Neural cell (in vitro differentiated cells): ENCODE data around the gene BRICD5. TPM values are rescaled to one million over a fixed set of nuclear protein-coding genes. Genes with fewer than 3 reads are reported as not detected.

Experiments
- H2AFZ ChIP-seq: fragments of 200-600, 300-800 bp; sonication (generic), shearing (Covaris generic); 2 replicates; pipeline ENCODE4 v1.6.0; 2014; ENCODE audit warnings: low read depth, mild to moderate bottlenecking, antibody characterized with exemption, low read length, moderate library complexity
- H3F3A ChIP-seq: fragments of 200-600 bp; shearing (Covaris generic); 2 replicates; pipeline ENCODE4 v1.6.1; 2016; ENCODE audit warnings: mild to moderate bottlenecking, moderate library complexity, mixed read lengths, antibody characterized with exemption, low read length; ENCODE audit not compliant: insufficient read depth, poor library complexity, severe bottlenecking
- H3K27ac ChIP-seq: fragments of 200-600, 300-800 bp; sonication (generic), shearing (Covaris generic); 2 replicates; pipeline ENCODE4 v1.5.1; 2014; ENCODE audit warnings: mild to moderate bottlenecking, low read length, moderate library complexity
- H3K27me3 ChIP-seq: fragments of 300-800, 200-600 bp; sonication (generic), shearing (Covaris generic); 2 replicates; pipeline ENCODE4 v1.6.0; 2014; ENCODE audit warnings: mild to moderate bottlenecking, low read depth, low read length, moderate library complexity; ENCODE audit not compliant: insufficient read depth
- H3K36me3 ChIP-seq: fragments of 300-800, 200-600 bp; sonication (generic), shearing (Covaris generic); 2 replicates; pipeline ENCODE4 v1.5.1; 2014; ENCODE audit warnings: mild to moderate bottlenecking, antibody characterized with exemption, low read length, moderate library complexity; ENCODE audit not compliant: insufficient read depth
- H3K4me2 ChIP-seq: fragments of 300-800, 200-600 bp; sonication (generic), shearing (Covaris generic); 2 replicates; pipeline ENCODE4 v1.6.0; 2014; ENCODE audit warnings: mild to moderate bottlenecking, low read length
- H3K4me3 ChIP-seq: fragments of 300-800, 200-600 bp; sonication (generic), shearing (Covaris generic); 2 replicates; pipeline ENCODE4 v1.5.1; 2014; ENCODE audit warnings: mild to moderate bottlenecking, low read length, moderate library complexity
- H3K79me2 ChIP-seq: fragments of 200-600 bp; shearing (Covaris generic); replicated peaks from 2 replicates; pipeline ENCODE4 v1.6.0; 2014; ENCODE audit warnings: mild to moderate bottlenecking, low read length, moderate library complexity; ENCODE audit not compliant: insufficient read depth
- H3K9ac ChIP-seq: fragments of 300-800, 200-600 bp; sonication (generic), shearing (Covaris generic); 2 replicates; pipeline ENCODE4 v1.6.1; 2016; ENCODE audit warnings: mild to moderate bottlenecking, low read length, mixed read lengths
- H3K9me2 ChIP-seq: fragments of 200-600 bp; shearing (Covaris generic); 2 replicates; pipeline ENCODE4 v1.6.1; 2016; ENCODE audit warnings: mild to moderate bottlenecking, low read length, mixed read lengths; ENCODE audit not compliant: insufficient read depth
- H3K9me3 ChIP-seq: fragments of 200-600, 300-800 bp; sonication (generic), shearing (Covaris generic); 2 replicates; pipeline ENCODE4 v1.6.1; 2016; ENCODE audit warnings: mild to moderate bottlenecking, mixed run types, low read length, moderate library complexity, mixed read lengths
- H4K20me1 ChIP-seq: fragments of 200-600 bp; shearing (Covaris generic); 2 replicates; pipeline ENCODE4 v1.6.1; 2016; ENCODE audit warnings: mild to moderate bottlenecking, mixed run types; ENCODE audit not compliant: insufficient read depth
- EP300 ChIP-seq: fragments of 450-650 bp; conservative IDR thresholded peaks from 2 replicates; pipeline ENCODE4 v1.6.1; 2014; ENCODE audit warnings: antibody characterized with exemption, mild to moderate bottlenecking, moderate library complexity; ENCODE audit not compliant: poor library complexity, severe bottlenecking
- EZH2 ChIP-seq: fragments of 200-600, 300-800 bp; shearing (Covaris generic), sonication (generic); IDR thresholded peaks from 2 replicates; pipeline ENCODE4 v1.6.1; 2014; ENCODE audit warnings: antibody characterized with exemption, low read length, borderline replicate concordance, mild to moderate bottlenecking; ENCODE audit not compliant: insufficient read depth, poor library complexity, severe bottlenecking
- MXI1 ChIP-seq: fragments of 450-650 bp; conservative IDR thresholded peaks from 2 replicates; pipeline ENCODE4 v1.6.1; 2014; ENCODE audit warnings: antibody characterized with exemption, mild to moderate bottlenecking; ENCODE audit not compliant: poor library complexity, severe bottlenecking
- POLR2AphosphoS5 ChIP-seq: IDR thresholded peaks from 2 replicates; pipeline ENCODE4 v1.6.1; 2012
- RAD21 ChIP-seq: fragments of 450-650 bp; conservative IDR thresholded peaks from 2 replicates; pipeline ENCODE4 v1.6.1; 2014; ENCODE audit warnings: antibody characterized with exemption, mild to moderate bottlenecking, moderate library complexity
- SMC3 ChIP-seq: fragments of 450-650 bp; conservative IDR thresholded peaks from 2 replicates; pipeline ENCODE4 v1.6.1; 2014; ENCODE audit warnings: antibody characterized with exemption, mild to moderate bottlenecking, moderate library complexity; ENCODE audit not compliant: poor library complexity
- TAF1 ChIP-seq: IDR thresholded peaks from 2 replicates; pipeline ENCODE4 v1.6.1; 2012; ENCODE audit warnings: low read depth
- polyA plus RNA-seq: library from polyadenylated mRNA; depleted of rRNA; stranded (reverse); fragments of >200 nt; gene quantifications from 2 replicates; pipeline ENCODE4 v1.2.3, GENCODE V29; 2014
- TF ChIP-seq, protein P1 (sequence below): fragments of 450-650 bp; IDR thresholded peaks from 2 replicates; pipeline ENCODE4 v1.5.1; 2014; ENCODE audit warnings: antibody characterized with exemption, mild to moderate bottlenecking, moderate library complexity; ENCODE audit not compliant: poor library complexity, severe bottlenecking
- TF ChIP-seq, protein P2 (sequence below): IDR thresholded peaks from 2 replicates; pipeline ENCODE4 v1.6.1; 2012; ENCODE audit warnings: borderline replicate concordance

The BRICD5 gene
- polyA plus RNA-seq, 1 donor from 2014 or later = 39.2 TPM

DNA sequence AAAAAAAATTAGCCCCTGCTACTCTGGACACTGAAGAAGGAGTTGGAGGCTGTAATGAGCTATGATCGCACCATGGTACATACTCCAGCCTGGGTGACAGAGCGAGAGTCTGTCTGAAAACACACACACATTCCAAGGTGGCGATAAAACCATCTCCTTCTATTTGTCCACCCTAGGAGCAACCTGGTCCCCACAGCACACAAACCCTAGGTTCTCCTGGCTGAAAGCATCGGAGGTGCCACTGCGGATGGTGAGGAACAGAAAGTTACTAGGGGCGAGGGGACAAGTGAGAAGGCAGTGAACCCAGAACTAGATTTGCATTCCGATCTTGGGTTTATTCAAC is 42.1 kb upstream of the BRICD5 start:
- TF ChIP-seq, protein P1, sequence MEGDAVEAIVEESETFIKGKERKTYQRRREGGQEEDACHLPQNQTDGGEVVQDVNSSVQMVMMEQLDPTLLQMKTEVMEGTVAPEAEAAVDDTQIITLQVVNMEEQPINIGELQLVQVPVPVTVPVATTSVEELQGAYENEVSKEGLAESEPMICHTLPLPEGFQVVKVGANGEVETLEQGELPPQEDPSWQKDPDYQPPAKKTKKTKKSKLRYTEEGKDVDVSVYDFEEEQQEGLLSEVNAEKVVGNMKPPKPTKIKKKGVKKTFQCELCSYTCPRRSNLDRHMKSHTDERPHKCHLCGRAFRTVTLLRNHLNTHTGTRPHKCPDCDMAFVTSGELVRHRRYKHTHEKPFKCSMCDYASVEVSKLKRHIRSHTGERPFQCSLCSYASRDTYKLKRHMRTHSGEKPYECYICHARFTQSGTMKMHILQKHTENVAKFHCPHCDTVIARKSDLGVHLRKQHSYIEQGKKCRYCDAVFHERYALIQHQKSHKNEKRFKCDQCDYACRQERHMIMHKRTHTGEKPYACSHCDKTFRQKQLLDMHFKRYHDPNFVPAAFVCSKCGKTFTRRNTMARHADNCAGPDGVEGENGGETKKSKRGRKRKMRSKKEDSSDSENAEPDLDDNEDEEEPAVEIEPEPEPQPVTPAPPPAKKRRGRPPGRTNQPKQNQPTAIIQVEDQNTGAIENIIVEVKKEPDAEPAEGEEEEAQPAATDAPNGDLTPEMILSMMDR = no peak
- TF ChIP-seq EZH2 (no peak), SMC3 (no peak), TAF1 (no peak), MXI1 (no peak), EP300 (no peak), RAD21 (no peak), POLR2AphosphoS5 (no peak)
- TF ChIP-seq, protein P2, sequence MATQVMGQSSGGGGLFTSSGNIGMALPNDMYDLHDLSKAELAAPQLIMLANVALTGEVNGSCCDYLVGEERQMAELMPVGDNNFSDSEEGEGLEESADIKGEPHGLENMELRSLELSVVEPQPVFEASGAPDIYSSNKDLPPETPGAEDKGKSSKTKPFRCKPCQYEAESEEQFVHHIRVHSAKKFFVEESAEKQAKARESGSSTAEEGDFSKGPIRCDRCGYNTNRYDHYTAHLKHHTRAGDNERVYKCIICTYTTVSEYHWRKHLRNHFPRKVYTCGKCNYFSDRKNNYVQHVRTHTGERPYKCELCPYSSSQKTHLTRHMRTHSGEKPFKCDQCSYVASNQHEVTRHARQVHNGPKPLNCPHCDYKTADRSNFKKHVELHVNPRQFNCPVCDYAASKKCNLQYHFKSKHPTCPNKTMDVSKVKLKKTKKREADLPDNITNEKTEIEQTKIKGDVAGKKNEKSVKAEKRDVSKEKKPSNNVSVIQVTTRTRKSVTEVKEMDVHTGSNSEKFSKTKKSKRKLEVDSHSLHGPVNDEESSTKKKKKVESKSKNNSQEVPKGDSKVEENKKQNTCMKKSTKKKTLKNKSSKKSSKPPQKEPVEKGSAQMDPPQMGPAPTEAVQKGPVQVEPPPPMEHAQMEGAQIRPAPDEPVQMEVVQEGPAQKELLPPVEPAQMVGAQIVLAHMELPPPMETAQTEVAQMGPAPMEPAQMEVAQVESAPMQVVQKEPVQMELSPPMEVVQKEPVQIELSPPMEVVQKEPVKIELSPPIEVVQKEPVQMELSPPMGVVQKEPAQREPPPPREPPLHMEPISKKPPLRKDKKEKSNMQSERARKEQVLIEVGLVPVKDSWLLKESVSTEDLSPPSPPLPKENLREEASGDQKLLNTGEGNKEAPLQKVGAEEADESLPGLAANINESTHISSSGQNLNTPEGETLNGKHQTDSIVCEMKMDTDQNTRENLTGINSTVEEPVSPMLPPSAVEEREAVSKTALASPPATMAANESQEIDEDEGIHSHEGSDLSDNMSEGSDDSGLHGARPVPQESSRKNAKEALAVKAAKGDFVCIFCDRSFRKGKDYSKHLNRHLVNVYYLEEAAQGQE = no peak
- H3K9me3 ChIP-seq = no peaks in the 10 kb centered on the region
- no peak overlapping the region for H3K4me3 ChIP-seq
- H3F3A ChIP-seq = no peaks in the 10 kb centered on the region
- no peak overlapping the region for H3K27ac ChIP-seq
- H3K9ac ChIP-seq = no peak overlapping the region
- H3K36me3 ChIP-seq = no peaks in the 10 kb centered on the region
- H3K4me2 ChIP-seq = no peak overlapping the region
- H3K27me3 ChIP-seq = no peaks in the 10 kb centered on the region
- no peaks in the 10 kb centered on the region for H3K9me2 ChIP-seq
- H2AFZ ChIP-seq = no peak overlapping the region
- H4K20me1 ChIP-seq = no peaks in the 10 kb centered on the region
- H3K79me2 ChIP-seq = peaks cover 4% of the 10 kb centered on the region

DNA sequence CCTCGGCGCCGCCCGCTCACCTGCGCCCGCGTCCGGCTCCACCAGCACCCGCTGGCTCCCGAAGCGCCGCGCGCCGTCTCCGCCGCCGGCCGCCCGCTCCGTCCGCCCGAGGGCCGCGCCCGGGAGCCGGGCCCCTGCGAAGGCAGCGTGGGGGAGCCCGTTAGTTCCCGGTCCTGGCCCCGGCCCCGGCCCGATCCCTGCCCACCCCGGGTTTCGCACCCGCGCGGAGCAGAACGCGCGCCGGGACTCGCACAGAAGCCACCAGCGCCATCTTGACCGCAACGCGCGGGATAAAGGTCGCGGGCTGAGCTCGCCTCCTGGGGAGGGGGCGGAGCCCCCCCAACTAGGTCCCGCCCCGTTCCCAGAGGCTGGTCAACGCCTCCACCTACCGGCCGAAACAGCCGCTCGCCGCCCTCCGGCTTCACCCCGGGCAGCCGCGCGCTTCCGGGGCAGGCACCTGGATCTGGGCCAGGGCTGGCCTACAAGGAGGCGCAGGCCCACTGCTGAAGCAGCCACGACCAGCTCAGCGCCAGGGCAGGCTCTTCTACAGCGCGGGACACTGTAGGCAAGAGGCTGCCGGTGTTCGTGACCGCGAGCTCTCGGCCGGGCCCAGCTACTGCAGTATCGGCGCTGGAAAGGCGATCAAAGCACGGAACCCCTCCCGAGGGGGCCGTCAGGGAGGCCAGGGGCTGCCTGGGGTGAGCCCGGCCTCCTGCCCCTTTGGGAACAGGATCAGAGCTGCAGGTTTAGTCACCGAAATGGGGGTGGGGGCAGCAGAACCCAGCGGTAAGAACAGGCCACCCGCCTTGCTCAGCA is 40.8 kb upstream of the BRICD5 start, which contains the start of gene ECI1:
ECI1 (minus strand) TSS at position 292 of the 816 bp plus-strand sequence; CDS start at position 271, 21 bp downstream.
- H4K20me1 ChIP-seq = no peaks in the 10 kb centered on the region
- H2AFZ ChIP-seq = peak within 1 kb of the TSS; percentile 21
- TF ChIP-seq POLR2AphosphoS5 (peak; percentile 45), MXI1 (peak; percentile 55), TAF1 (no peak), EP300 (no peak), RAD21 (peak; percentile 72)
- TF ChIP-seq, protein P2 = peak; percentile 53
- TF ChIP-seq, protein P1 = peak; percentile 69
- no peaks in the 10 kb centered on the region for H3K9me3 ChIP-seq
- H3K79me2 ChIP-seq = peaks cover 4% of the 10 kb centered on the region
- no peaks in the 10 kb centered on the region for H3K9me2 ChIP-seq
- no peaks in the 10 kb centered on the region for H3F3A ChIP-seq
- H3K36me3 ChIP-seq = no peaks in the 10 kb centered on the region
- peak within 1 kb of the TSS; percentile 59 for H3K9ac ChIP-seq
- peak within 1 kb of the TSS; percentile 64 for H3K4me3 ChIP-seq
- no peak within 1 kb of the TSS for H3K4me2 ChIP-seq
- H3K27ac ChIP-seq = peak within 1 kb of the TSS; percentile 47
- H3K27me3 ChIP-seq = no peaks in the 10 kb centered on the region
